GM23338 (cell line): Measurements from ENCODE around the gene IFI35.

ENCODE experiments used
- CREB1 ChIP-seq: fragments of 250-450 bp; sonication (Bioruptor Pico); IDR thresholded peaks from 2 replicates; pipeline ENCODE4 v1.5.0; 2020; ENCODE audit warnings: low read depth, mild to moderate bottlenecking, moderate library complexity
- EZH2 ChIP-seq: fragments of 200-600 bp; sonication (generic); IDR thresholded peaks from one replicate; pipeline ENCODE4 v1.8.0; 2017; ENCODE audit warnings: antibody characterized with exemption, mild to moderate bottlenecking, low read depth; ENCODE audit not compliant: unreplicated experiment
- EZH2phosphoT487 ChIP-seq: fragments of 200-600 bp; sonication (generic); IDR thresholded peaks from one replicate; pipeline ENCODE4 v1.8.1; 2018; ENCODE audit warnings: antibody characterized with exemption; ENCODE audit not compliant: unreplicated experiment
- JUNB ChIP-seq: IDR thresholded peaks from one replicate; pipeline ENCODE4 v1.6.1; 2016; ENCODE audit warnings: antibody characterized with exemption; ENCODE audit not compliant: unreplicated experiment
- NANOG ChIP-seq: IDR thresholded peaks from 2 replicates; pipeline ENCODE4 v1.6.1; 2016; ENCODE audit warnings: antibody characterized with exemption, borderline replicate concordance
- POLR2AphosphoS5 ChIP-seq: IDR thresholded peaks from 2 replicates; pipeline ENCODE4 v1.6.1; 2016; ENCODE audit warnings: antibody characterized with exemption, low read depth
- STAT1 ChIP-seq: IDR thresholded peaks from one replicate; pipeline ENCODE4 v1.6.1; 2016; ENCODE audit warnings: antibody characterized with exemption; ENCODE audit not compliant: unreplicated experiment
- ZNF114 ChIP-seq: fragments of 250-450 bp; sonication (Bioruptor Pico); IDR thresholded peaks from 2 replicates; pipeline ENCODE4 v1.5.0; 2020; ENCODE audit warnings: mild to moderate bottlenecking, moderate library complexity
- ZNF331 ChIP-seq: fragments of 250-450 bp; sonication (Bioruptor Pico); IDR thresholded peaks from 2 replicates; pipeline ENCODE4 v1.5.0; 2020; ENCODE audit warnings: low read depth, mild to moderate bottlenecking, moderate library complexity
- TF ChIP-seq, protein P1 (sequence below), 2 experiments: fragments of 200-600 bp in 1 of 2; sonication (generic) in 1 of 2; conservative IDR thresholded peaks; 2 replicates each; pipeline versions ENCODE4 v1.5.1 to v1.6.1; 2016 to 2017; ENCODE audit warnings: antibody characterized with exemption in 2 of 2, low read depth in 2 of 2, mild to moderate bottlenecking in 2 of 2, moderate library complexity in 1 of 2
- TF ChIP-seq, protein P2 (sequence below): IDR thresholded peaks from one replicate; pipeline ENCODE4 v1.6.1; 2018; ENCODE audit warnings: antibody characterized with exemption; ENCODE audit not compliant: unreplicated experiment
- TF ChIP-seq, protein P3 (sequence below): IDR thresholded peaks from 2 replicates; pipeline ENCODE4 v1.6.1; 2016; ENCODE audit warnings: antibody characterized with exemption

DNA sequence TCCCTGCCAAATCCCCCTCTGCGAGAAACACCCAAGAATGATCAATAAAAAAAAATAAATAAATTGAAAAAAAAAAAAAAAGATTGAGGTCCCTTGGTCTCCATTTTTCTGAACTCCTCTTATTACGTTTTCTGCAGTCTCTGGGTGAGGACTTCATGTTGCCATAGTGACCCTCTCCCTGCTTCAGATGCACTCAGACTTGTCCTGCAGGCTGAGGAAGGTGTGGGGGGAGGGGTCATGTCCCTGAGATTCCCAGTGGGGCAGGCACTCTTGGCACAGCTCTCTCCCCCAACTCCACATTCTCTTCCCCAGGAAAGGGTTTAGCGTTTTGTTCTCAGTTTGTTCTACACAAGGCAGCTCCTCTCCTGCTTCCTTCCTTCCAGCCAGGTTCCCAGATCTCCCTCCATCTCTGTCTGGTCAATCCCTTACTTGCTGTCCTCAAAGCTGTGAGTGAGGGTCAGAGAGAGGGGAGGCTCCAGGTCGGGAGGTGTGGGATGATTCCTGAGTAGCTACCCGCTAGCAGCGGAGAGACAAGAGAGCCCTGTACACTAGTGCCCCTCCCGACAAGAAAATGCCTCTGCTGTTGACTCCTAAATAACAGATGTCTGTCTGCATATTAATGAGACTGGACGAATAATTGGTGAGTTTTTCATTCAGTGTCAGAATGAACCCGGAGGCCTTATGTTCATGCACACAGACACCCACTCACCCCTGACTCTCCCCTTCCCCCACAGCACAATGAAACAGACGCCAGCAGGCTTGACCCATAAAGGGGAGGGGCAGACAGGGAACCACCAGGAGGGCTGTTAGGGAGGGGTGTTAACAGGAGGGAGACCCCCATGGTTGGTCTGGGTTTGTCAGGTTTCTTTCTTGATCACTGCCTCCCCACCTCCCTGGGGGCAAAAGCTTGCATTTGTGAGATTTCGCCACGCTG is 27.6 kb downstream of the IFI35 start:
- no peak for TF ChIP-seq EZH2
- TF ChIP-seq POLR2AphosphoS5: no peak
- no peak for TF ChIP-seq ZNF331 (CRISPR knock-in tag)
- TF ChIP-seq, protein P1, sequence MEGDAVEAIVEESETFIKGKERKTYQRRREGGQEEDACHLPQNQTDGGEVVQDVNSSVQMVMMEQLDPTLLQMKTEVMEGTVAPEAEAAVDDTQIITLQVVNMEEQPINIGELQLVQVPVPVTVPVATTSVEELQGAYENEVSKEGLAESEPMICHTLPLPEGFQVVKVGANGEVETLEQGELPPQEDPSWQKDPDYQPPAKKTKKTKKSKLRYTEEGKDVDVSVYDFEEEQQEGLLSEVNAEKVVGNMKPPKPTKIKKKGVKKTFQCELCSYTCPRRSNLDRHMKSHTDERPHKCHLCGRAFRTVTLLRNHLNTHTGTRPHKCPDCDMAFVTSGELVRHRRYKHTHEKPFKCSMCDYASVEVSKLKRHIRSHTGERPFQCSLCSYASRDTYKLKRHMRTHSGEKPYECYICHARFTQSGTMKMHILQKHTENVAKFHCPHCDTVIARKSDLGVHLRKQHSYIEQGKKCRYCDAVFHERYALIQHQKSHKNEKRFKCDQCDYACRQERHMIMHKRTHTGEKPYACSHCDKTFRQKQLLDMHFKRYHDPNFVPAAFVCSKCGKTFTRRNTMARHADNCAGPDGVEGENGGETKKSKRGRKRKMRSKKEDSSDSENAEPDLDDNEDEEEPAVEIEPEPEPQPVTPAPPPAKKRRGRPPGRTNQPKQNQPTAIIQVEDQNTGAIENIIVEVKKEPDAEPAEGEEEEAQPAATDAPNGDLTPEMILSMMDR (conservative IDR thresholded peaks at IDR 0.05; ENCODE audit: low read depth in 2 of 2): no peak
- TF ChIP-seq, protein P2, sequence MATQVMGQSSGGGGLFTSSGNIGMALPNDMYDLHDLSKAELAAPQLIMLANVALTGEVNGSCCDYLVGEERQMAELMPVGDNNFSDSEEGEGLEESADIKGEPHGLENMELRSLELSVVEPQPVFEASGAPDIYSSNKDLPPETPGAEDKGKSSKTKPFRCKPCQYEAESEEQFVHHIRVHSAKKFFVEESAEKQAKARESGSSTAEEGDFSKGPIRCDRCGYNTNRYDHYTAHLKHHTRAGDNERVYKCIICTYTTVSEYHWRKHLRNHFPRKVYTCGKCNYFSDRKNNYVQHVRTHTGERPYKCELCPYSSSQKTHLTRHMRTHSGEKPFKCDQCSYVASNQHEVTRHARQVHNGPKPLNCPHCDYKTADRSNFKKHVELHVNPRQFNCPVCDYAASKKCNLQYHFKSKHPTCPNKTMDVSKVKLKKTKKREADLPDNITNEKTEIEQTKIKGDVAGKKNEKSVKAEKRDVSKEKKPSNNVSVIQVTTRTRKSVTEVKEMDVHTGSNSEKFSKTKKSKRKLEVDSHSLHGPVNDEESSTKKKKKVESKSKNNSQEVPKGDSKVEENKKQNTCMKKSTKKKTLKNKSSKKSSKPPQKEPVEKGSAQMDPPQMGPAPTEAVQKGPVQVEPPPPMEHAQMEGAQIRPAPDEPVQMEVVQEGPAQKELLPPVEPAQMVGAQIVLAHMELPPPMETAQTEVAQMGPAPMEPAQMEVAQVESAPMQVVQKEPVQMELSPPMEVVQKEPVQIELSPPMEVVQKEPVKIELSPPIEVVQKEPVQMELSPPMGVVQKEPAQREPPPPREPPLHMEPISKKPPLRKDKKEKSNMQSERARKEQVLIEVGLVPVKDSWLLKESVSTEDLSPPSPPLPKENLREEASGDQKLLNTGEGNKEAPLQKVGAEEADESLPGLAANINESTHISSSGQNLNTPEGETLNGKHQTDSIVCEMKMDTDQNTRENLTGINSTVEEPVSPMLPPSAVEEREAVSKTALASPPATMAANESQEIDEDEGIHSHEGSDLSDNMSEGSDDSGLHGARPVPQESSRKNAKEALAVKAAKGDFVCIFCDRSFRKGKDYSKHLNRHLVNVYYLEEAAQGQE: no peak
- TF ChIP-seq, protein P3, sequence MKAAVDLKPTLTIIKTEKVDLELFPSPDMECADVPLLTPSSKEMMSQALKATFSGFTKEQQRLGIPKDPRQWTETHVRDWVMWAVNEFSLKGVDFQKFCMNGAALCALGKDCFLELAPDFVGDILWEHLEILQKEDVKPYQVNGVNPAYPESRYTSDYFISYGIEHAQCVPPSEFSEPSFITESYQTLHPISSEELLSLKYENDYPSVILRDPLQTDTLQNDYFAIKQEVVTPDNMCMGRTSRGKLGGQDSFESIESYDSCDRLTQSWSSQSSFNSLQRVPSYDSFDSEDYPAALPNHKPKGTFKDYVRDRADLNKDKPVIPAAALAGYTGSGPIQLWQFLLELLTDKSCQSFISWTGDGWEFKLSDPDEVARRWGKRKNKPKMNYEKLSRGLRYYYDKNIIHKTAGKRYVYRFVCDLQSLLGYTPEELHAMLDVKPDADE: no peak
- no peak for TF ChIP-seq EZH2phosphoT487
- no peak for TF ChIP-seq CREB1 (CRISPR knock-in tag)
- TF ChIP-seq NANOG: no peak
- TF ChIP-seq ZNF114 (CRISPR knock-in tag): no peak
- TF ChIP-seq JUNB: no peak
- TF ChIP-seq STAT1: no peak
